PFSK-1 (cell line): ENCODE data around the gene ERCC1. TPM values are rescaled to one million over a fixed set of nuclear protein-coding genes. Genes with fewer than 3 reads are reported as not detected.
A peak's percentile ranks its signal among the peaks of the same experiment; 100 is the strongest.

Experiments used
- FOXP2 ChIP-seq: optimal IDR thresholded peaks from 2 replicates; pipeline ENCODE3; 2011; ENCODE audit warnings: borderline replicate concordance, control low read depth, inconsistent platforms; ENCODE audit not compliant: insufficient read depth; ENCODE audit errors: extremely low read length, extremely low read depth
- POLR2AphosphoS5 ChIP-seq: IDR thresholded peaks from 2 replicates; pipeline ENCODE4 v1.6.1; 2012; ENCODE audit warnings: low read depth, mild to moderate bottlenecking, control low read depth, low read length, moderate library complexity
- SIN3A ChIP-seq: IDR thresholded peaks from 2 replicates; pipeline ENCODE4 v1.6.1; 2012; ENCODE audit warnings: mild to moderate bottlenecking, low read length, moderate library complexity, borderline replicate concordance; ENCODE audit not compliant: insufficient read depth
- TAF1 ChIP-seq: IDR thresholded peaks from 2 replicates; pipeline ENCODE4 v1.6.1; 2012; ENCODE audit warnings: low read length, control low read depth, borderline replicate concordance; ENCODE audit not compliant: insufficient read depth
- polyA plus RNA-seq: library from polyadenylated mRNA; unstranded; fragments of >200 nt; gene quantifications from one replicate; pipeline ENCODE4 v1.2.1, GENCODE V29; 2012; ENCODE audit warnings: low read depth, missing spikeins; ENCODE audit not compliant: insufficient read length
- TF ChIP-seq, protein P1 (sequence below), 2 experiments: IDR thresholded peaks; 2 replicates each; pipeline versions ENCODE4 v1.6.1 to v1.8.0; 2011 to 2012; ENCODE audit warnings: low read depth in 2 of 2, low read length in 2 of 2, control low read depth in 1 of 2, inconsistent platforms in 1 of 2, mild to moderate bottlenecking in 1 of 2, moderate library complexity in 1 of 2; ENCODE audit not compliant: insufficient read depth in 1 of 2

Gene ERCC1
- polyA plus RNA-seq, result 106 TPM

DNA sequence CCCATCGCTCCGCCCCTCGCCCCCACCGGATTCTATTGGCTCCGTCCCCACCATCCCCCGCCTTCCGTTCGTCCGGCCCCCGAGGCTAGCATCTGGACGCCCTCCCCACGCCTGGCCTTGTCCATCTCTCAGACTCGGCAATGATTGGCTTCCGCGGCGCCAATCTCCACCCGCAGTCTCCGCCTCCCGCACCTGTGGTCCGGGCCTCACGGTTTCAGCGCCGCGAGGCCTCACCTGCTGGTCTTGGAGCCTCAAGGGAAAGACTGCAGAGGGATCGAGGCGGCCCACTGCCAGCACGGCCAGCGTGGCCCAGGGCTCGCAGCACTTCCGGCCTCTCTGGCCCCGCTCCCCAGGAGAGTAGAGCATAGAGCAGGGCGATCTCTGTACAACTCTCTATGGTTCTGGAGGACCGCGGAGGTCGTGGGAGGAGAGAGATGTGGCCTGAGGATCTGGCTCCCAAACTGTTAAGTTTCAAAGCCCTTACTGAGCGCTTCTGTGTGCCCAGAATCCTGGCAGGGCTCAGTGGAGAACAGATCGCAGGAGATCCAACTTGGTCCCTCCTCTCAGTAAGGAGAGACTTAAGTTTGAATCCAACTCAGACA lies at the start of gene ERCC1:
ERCC1 (minus strand) TSS at position 329 of the 602 bp plus-strand sequence. CDS start 543 bp downstream, outside the sequence.
- peak; percentile 56; the same call in 1 of the 2 replicates for TF ChIP-seq TAF1
- TF ChIP-seq SIN3A, result no peak
- TF ChIP-seq POLR2AphosphoS5, result peak; percentile 75
- TF ChIP-seq, protein P1, sequence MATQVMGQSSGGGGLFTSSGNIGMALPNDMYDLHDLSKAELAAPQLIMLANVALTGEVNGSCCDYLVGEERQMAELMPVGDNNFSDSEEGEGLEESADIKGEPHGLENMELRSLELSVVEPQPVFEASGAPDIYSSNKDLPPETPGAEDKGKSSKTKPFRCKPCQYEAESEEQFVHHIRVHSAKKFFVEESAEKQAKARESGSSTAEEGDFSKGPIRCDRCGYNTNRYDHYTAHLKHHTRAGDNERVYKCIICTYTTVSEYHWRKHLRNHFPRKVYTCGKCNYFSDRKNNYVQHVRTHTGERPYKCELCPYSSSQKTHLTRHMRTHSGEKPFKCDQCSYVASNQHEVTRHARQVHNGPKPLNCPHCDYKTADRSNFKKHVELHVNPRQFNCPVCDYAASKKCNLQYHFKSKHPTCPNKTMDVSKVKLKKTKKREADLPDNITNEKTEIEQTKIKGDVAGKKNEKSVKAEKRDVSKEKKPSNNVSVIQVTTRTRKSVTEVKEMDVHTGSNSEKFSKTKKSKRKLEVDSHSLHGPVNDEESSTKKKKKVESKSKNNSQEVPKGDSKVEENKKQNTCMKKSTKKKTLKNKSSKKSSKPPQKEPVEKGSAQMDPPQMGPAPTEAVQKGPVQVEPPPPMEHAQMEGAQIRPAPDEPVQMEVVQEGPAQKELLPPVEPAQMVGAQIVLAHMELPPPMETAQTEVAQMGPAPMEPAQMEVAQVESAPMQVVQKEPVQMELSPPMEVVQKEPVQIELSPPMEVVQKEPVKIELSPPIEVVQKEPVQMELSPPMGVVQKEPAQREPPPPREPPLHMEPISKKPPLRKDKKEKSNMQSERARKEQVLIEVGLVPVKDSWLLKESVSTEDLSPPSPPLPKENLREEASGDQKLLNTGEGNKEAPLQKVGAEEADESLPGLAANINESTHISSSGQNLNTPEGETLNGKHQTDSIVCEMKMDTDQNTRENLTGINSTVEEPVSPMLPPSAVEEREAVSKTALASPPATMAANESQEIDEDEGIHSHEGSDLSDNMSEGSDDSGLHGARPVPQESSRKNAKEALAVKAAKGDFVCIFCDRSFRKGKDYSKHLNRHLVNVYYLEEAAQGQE (IDR thresholded peaks at IDR 0.05; ENCODE audit: insufficient read depth in 1 of 2, low read depth in 2 of 2, low read length in 2 of 2), result 0 out of 4 replicates have a peak, but pooled peaks of 1 of the 2 experiments have one; percentile 28
- no peak for TF ChIP-seq FOXP2

DNA sequence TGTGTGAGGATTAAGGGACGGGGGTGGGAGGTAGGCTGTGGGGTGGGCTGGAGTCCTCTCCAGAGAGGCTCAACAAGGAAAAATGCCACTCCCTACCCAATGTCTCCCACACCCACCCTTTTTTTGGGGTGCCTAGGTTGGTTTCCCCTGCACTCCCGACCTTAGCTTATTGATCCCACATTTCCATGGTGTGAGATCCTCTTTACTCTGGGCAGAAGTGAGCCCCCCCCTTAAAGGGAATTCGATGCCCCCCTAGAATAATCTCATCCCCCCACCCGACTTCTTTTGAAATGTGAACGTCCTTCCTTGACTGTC lies 49.6 kb upstream of the ERCC1 start:
- TF ChIP-seq FOXP2 (no peak), TAF1 (no peak), POLR2AphosphoS5 (no peak), SIN3A (no peak)
- TF ChIP-seq, protein P1 (IDR thresholded peaks at IDR 0.05; ENCODE audit: insufficient read depth in 1 of 2, low read depth in 2 of 2, low read length in 2 of 2), result no peak

DNA sequence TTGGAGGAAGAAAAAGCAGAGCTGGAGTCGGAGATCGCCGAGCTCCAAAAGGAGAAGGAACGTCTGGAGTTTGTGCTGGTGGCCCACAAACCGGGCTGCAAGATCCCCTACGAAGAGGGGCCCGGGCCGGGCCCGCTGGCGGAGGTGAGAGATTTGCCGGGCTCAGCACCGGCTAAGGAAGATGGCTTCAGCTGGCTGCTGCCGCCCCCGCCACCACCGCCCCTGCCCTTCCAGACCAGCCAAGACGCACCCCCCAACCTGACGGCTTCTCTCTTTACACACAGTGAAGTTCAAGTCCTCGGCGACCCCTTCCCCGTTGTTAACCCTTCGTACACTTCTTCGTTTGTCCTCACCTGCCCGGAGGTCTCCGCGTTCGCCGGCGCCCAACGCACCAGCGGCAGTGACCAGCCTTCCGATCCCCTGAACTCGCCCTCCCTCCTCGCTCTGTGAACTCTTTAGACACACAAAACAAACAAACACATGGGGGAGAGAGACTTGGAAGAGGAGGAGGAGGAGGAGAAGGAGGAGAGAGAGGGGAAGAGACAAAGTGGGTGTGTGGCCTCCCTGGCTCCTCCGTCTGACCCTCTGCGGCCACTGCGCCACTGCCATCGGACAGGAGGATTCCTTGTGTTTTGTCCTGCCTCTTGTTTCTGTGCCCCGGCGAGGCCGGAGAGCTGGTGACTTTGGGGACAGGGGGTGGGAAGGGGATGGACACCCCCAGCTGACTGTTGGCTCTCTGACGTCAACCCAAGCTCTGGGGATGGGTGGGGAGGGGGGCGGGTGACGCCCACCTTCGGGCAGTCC lies 49.0 kb upstream of the ERCC1 start:
- TF ChIP-seq TAF1 (no peak), FOXP2 (no peak), SIN3A (no peak), POLR2AphosphoS5 (no peak)
- TF ChIP-seq, protein P1 (IDR thresholded peaks at IDR 0.05; ENCODE audit: insufficient read depth in 1 of 2, low read depth in 2 of 2, low read length in 2 of 2), result no peak

DNA sequence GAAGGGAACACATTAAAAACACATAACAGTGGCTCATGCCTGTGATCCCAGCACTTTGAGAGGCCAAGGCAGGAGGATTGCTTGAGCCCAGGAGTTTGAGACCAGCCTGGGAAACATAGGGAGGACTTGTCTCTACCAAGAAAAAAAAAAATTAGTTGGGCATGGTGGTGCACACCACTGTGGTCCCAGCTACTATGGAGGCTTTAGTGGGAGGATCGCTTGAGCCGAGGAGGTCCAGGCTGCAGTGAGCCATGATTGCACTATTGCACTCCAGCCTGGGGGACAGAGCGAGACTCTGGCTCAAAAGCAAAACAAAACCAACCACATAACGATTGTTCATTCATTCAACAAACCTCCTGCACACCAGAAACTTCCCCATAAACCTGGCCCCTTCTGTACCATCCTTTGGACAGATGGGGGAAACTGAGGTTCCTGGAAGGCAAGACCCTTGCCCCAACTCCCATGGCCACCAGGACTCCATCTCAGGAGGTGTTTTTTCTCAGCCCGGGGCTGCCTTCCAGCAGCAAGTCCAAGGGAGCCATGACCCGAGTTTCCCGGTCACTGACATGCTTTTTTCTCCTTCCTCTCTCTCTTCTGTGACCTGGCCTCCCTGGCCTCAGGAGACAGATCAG lies 48.3 kb upstream of the ERCC1 start:
- TF ChIP-seq POLR2AphosphoS5, result no peak
- no peak for TF ChIP-seq FOXP2
- no peak for TF ChIP-seq SIN3A
- TF ChIP-seq, protein P1 (IDR thresholded peaks at IDR 0.05; ENCODE audit: insufficient read depth in 1 of 2, low read depth in 2 of 2, low read length in 2 of 2), result no peak
- no peak for TF ChIP-seq TAF1
